Stimulated activated naive CD8-positive, alpha-beta T cell treated with anti-CD3 and anti-CD28 coated beads, Interleukin-15, amount 100 ng/mL, for 72 hours (primary cell): Measurements from ENCODE around the gene OGDH.
A peak's percentile ranks its signal among the peaks of the same experiment; 100 is the strongest.
"Not testable (repeated sequence)": the region's sequence is repeated elsewhere in the genome, so short reads cannot be mapped to it uniquely, and the experiment has no call there.

Experiments used
- ATAC-seq: fragments of 150-1000 bp; cut with Tn5 transposase; 2 replicates; pipeline ENCODE4 v1.10.0; 2021; ENCODE audit warnings: mild to moderate bottlenecking, moderate library complexity
- DNase-seq, 2 donors: peaks; one replicate each; pipeline ENCODE4 v3.0.0; 2021 to 2022
- H3K27ac Mint-ChIP-seq, 2 donors: one replicate each; pipeline ENCODE4 v1.8.0; 2022; ENCODE audit warnings: mild to moderate bottlenecking in 2 of 2, mixed read lengths in 2 of 2, moderate library complexity in 2 of 2
- H3K27me3 Mint-ChIP-seq: one replicate; pipeline ENCODE4 v1.8.0; 2022; ENCODE audit warnings: mixed read lengths
- H3K4me1 Mint-ChIP-seq: one replicate; pipeline ENCODE4 v1.8.0; 2022; ENCODE audit warnings: mild to moderate bottlenecking, mixed read lengths
- H3K4me3 Mint-ChIP-seq, 2 donors: one replicate each; pipeline ENCODE4 v1.8.0; 2022; ENCODE audit warnings: mild to moderate bottlenecking in 2 of 2, mixed read lengths in 2 of 2, moderate library complexity in 1 of 2
- H3K9me3 Mint-ChIP-seq, 2 donors: one replicate each; pipeline ENCODE4 v1.8.0; 2022; ENCODE audit warnings: mixed read lengths in 2 of 2

OGDH gene

GRCh38 chr7:44572771-44573170, 33.7 kb upstream of the OGDH start:
- DNase-seq = no peak
- Mint-ChIP-seq H3K9me3 (no peaks in the 10 kb centered on the region), H3K4me1 (peaks cover 59% of the 10 kb centered on the region), H3K27ac (peak overlapping the region; percentile 81 to 96), H3K27me3 (no peaks in the 10 kb centered on the region), H3K4me3 (peak overlapping the region; percentile 95 to 97)
- no peak for ATAC-seq

GRCh38 chr7:44573464-44574286, 32.8 kb upstream of the OGDH start, which contains the start of gene DDX56:
Gene DDX56, minus strand, starts transcription at chr7:44573908. Its CDS starts 13 bp downstream, at chr7:44573895.
- Mint-ChIP-seq H3K9me3 (no peaks in the 10 kb centered on the region), H3K4me3 (peak within 1 kb of the TSS; percentile 95 to 97), H3K27me3 (no peaks in the 10 kb centered on the region), H3K27ac (peak within 1 kb of the TSS; percentile 96 to 99), H3K4me1 (peaks cover 59% of the 10 kb centered on the region)
- ATAC-seq (peak; percentile 97), DNase-seq (peak; percentile 89 to 93)

- Mint-ChIP-seq H3K9me3 (no peaks in the 10 kb centered on the region), H3K4me1 (peaks cover 59% of the 10 kb centered on the region), H3K27me3 (no peaks in the 10 kb centered on the region), H3K4me3 (peak overlapping the region; percentile 95 to 97), H3K27ac (peak overlapping the region; percentile 96 to 99)
- DNase-seq (no peak), ATAC-seq (no peak)
Observed at GRCh38 chr7:44574287-44574872, 32.0 kb upstream of the OGDH start.

- no peaks in the 10 kb centered on the region for H3K27me3 Mint-ChIP-seq
- peak overlapping the region; percentile 95 to 97 for H3K4me3 Mint-ChIP-seq
- DNase-seq = no peak
- H3K27ac Mint-ChIP-seq = peak overlapping the region; percentile 25 to 57
- H3K9me3 Mint-ChIP-seq = no peaks in the 10 kb centered on the region
- no peak for ATAC-seq
- H3K4me1 Mint-ChIP-seq = peaks cover 59% of the 10 kb centered on the region
Observed at GRCh38 chr7:44575054-44575453, 31.4 kb upstream of the OGDH start.

GRCh38 chr7:44576228-44576627, 30.2 kb upstream of the OGDH start:
- ATAC-seq = no peak
- Mint-ChIP-seq H3K27me3 (no peaks in the 10 kb centered on the region), H3K4me1 (peaks cover 71% of the 10 kb centered on the region), H3K27ac (peak overlapping the region in 1 of 2 donors; percentile 21), H3K4me3 (no peak overlapping the region), H3K9me3 (no peaks in the 10 kb centered on the region)
- DNase-seq = no peak

GRCh38 chr7:44580945-44581878, 25.2 kb upstream of the OGDH start:
- peak; percentile 50 to 72 for DNase-seq
- H3K9me3 Mint-ChIP-seq = no peaks in the 10 kb centered on the region
- H3K27ac Mint-ChIP-seq = peak overlapping the region; percentile 93 to 98
- H3K27me3 Mint-ChIP-seq = no peaks in the 10 kb centered on the region
- H3K4me3 Mint-ChIP-seq = peak overlapping the region; percentile 90 to 94
- ATAC-seq = peak; percentile 75
- H3K4me1 Mint-ChIP-seq = peaks cover 44% of the 10 kb centered on the region

- Mint-ChIP-seq H3K4me3 (peak within 1 kb of the TSS; percentile 90 to 94), H3K27ac (peak within 1 kb of the TSS; percentile 93 to 98), H3K4me1 (peaks cover 43% of the 10 kb centered on the region), H3K9me3 (no peaks in the 10 kb centered on the region), H3K27me3 (no peaks in the 10 kb centered on the region)
- DNase-seq (peak; percentile 100), ATAC-seq (peak; percentile 93)
Observed at GRCh38 chr7:44581879-44582603, 24.4 kb upstream of the OGDH start, which contains the start of gene TMED4. Gene TMED4, minus strand, starts transcription at chr7:44582231. Its CDS starts 25 bp downstream, at chr7:44582206.

GRCh38 chr7:44583146-44583865, 23.1 kb upstream of the OGDH start:
- peak overlapping the region in 1 of 2 donors; percentile 98 for H3K27ac Mint-ChIP-seq
- peak overlapping the region; percentile 90 to 94 for H3K4me3 Mint-ChIP-seq
- ATAC-seq = no peak
- no peaks in the 10 kb centered on the region for H3K27me3 Mint-ChIP-seq
- H3K9me3 Mint-ChIP-seq = no peaks in the 10 kb centered on the region
- no peak for DNase-seq
- peaks cover 43% of the 10 kb centered on the region for H3K4me1 Mint-ChIP-seq

GRCh38 chr7:44587843-44588711, 18.4 kb upstream of the OGDH start:
- H3K4me3 Mint-ChIP-seq = no peak overlapping the region
- ATAC-seq = peak; percentile 88
- no peaks in the 10 kb centered on the region for H3K9me3 Mint-ChIP-seq
- DNase-seq = peak; percentile 43 to 52
- H3K27ac Mint-ChIP-seq = no peak overlapping the region
- peaks cover 8% of the 10 kb centered on the region for H3K4me1 Mint-ChIP-seq
- H3K27me3 Mint-ChIP-seq = no peaks in the 10 kb centered on the region

GRCh38 chr7:44590910-44591309, 15.5 kb upstream of the OGDH start:
- H3K4me1 Mint-ChIP-seq = peaks cover 7% of the 10 kb centered on the region
- DNase-seq (no peak), ATAC-seq (no peak)
- H3K27ac Mint-ChIP-seq = no peak overlapping the region
- no peaks in the 10 kb centered on the region for H3K9me3 Mint-ChIP-seq
- H3K4me3 Mint-ChIP-seq = no peak overlapping the region
- H3K27me3 Mint-ChIP-seq = peaks cover 8% of the 10 kb centered on the region

GRCh38 chr7:44595934-44596635, 10.3 kb upstream of the OGDH start:
- no peaks in the 10 kb centered on the region for H3K4me1 Mint-ChIP-seq
- ATAC-seq (no peak), DNase-seq (no peak)
- peaks cover 8% of the 10 kb centered on the region for H3K27me3 Mint-ChIP-seq
- no peak overlapping the region for H3K27ac Mint-ChIP-seq
- no peaks in the 10 kb centered on the region for H3K9me3 Mint-ChIP-seq
- H3K4me3 Mint-ChIP-seq = no peak overlapping the region

GRCh38 chr7:44597181-44597580, 9.2 kb upstream of the OGDH start:
- H3K4me3 Mint-ChIP-seq, H3K9me3 Mint-ChIP-seq, H3K4me1 Mint-ChIP-seq, DNase-seq, ATAC-seq, H3K27ac Mint-ChIP-seq, H3K27me3 Mint-ChIP-seq: not testable (repeated sequence)

- Mint-ChIP-seq H3K27ac (no peak overlapping the region), H3K9me3 (no peaks in the 10 kb centered on the region), H3K27me3 (peaks cover 8% of the 10 kb centered on the region), H3K4me3 (no peak overlapping the region), H3K4me1 (no peaks in the 10 kb centered on the region)
- DNase-seq (no peak), ATAC-seq (no peak)
Observed at GRCh38 chr7:44599222-44599621, 7.2 kb upstream of the OGDH start.
